ENCODE data around the gene SLC35F3. TPM values are rescaled to one million over a fixed set of nuclear protein-coding genes. Genes with fewer than 3 reads are reported as not detected.
A peak's percentile ranks its signal among the peaks of the same experiment; 100 is the strongest.
"Not testable (repeated sequence)": the region's sequence is repeated elsewhere in the genome, so short reads cannot be mapped to it uniquely, and the experiment has no call there.

The SLC35F3 gene
- total RNA-seq, 6 experiments from 2014 or later: not detected

GRCh38 chr1:234208791-234209190, 304.3 kb downstream of the SLC35F3 start:
- H3K36me3 ChIP-seq: no peaks in the 10 kb centered on the region
- H3K4me3 ChIP-seq: no peak overlapping the region
- no peaks in the 10 kb centered on the region for H3K9me3 ChIP-seq
- 50% methylated on average over 1 of the region's 1 CpG for WGBS (ENCODE audit: insufficient coverage, low coverage, low lambda C conversion rate, missing lambda C conversion rate)
- H3K27ac ChIP-seq: no peak overlapping the region
- no peak for ATAC-seq
- H3K4me1 ChIP-seq: peaks cover 0 to under 1% (median 0%) of the 10 kb centered on the region in 4 donors
- H3K27me3 ChIP-seq: no peaks in the 10 kb centered on the region
- no peak for DNase-seq
- TF ChIP-seq CTCF (IDR thresholded peaks at IDR 0.05) (no peak), POLR2A (IDR thresholded peaks at IDR 0.05) (no peak)
- intact Hi-C loops (cut with DNase I): no loop called here

GRCh38 chr1:234210429-234210828, 306.0 kb downstream of the SLC35F3 start:
- 90% methylated on average over 1 of the region's 1 CpG for WGBS (ENCODE audit: insufficient coverage, low coverage, low lambda C conversion rate, missing lambda C conversion rate)
- H3K4me3 ChIP-seq; DNase-seq; H3K27ac ChIP-seq; intact Hi-C loops (cut with DNase I); H3K27me3 ChIP-seq; H3K9me3 ChIP-seq; H3K36me3 ChIP-seq; ATAC-seq: not testable (repeated sequence)
- peaks cover 0 to 11% (median 0%) of the 10 kb centered on the region in 4 donors for H3K4me1 ChIP-seq

- not testable (repeated sequence) for ATAC-seq, H3K27me3 ChIP-seq
- WGBS (ENCODE audit: insufficient coverage, low coverage, low lambda C conversion rate, missing lambda C conversion rate): 43% methylated on average over 2 of the region's 2 CpGs
These were observed 307.4 kb downstream of the SLC35F3 start for GRCh38 chr1:234211855-234212254.

GRCh38 chr1:234212764-234213657, 308.5 kb downstream of the SLC35F3 start:
- peak; percentile 71 to 81 (median 78) for ATAC-seq
- no peak for DNase-seq
- TF ChIP-seq CTCF (IDR thresholded peaks at IDR 0.05): peak in 3 of 4 donors; percentile 38 to 50 (median 47)
- TF ChIP-seq POLR2A (IDR thresholded peaks at IDR 0.05): no peak
- Histone ChIP-seq H3K36me3 (no peaks in the 10 kb centered on the region), H3K27ac (no peak overlapping the region), H3K27me3 (no peaks in the 10 kb centered on the region), H3K4me3 (no peak overlapping the region), H3K4me1 (peaks cover 0 to 11% (median 0%) of the 10 kb centered on the region in 4 donors), H3K9me3 (no peaks in the 10 kb centered on the region)
- 28% methylated on average over 4 of the region's 4 CpGs for WGBS (ENCODE audit: insufficient coverage, low coverage, low lambda C conversion rate, missing lambda C conversion rate)
- intact Hi-C loops (cut with DNase I): no loop called here

More at GRCh38 chr1:234211855-234212254, 307.4 kb downstream of the SLC35F3 start:
- H3K4me1 ChIP-seq: peaks cover 0 to 11% (median 0%) of the 10 kb centered on the region in 4 donors
- H3K27ac ChIP-seq; H3K36me3 ChIP-seq; intact Hi-C loops (cut with DNase I); H3K4me3 ChIP-seq; DNase-seq; H3K9me3 ChIP-seq: not testable (repeated sequence)

GRCh38 chr1:234213658-234214128, 309.2 kb downstream of the SLC35F3 start:
- intact Hi-C loops (cut with DNase I): no loop called here
- ATAC-seq (peak in 3 of 4 donors; percentile 44 to 53 (median 52)), DNase-seq (no peak)
- Histone ChIP-seq H3K36me3 (no peaks in the 10 kb centered on the region), H3K4me3 (peak overlapping the region in 1 of 3 donors; percentile 31), H3K4me1 (peaks cover 0 to 11% (median 0%) of the 10 kb centered on the region in 4 donors), H3K27ac (no peak overlapping the region), H3K9me3 (no peaks in the 10 kb centered on the region), H3K27me3 (no peaks in the 10 kb centered on the region)
- WGBS (ENCODE audit: insufficient coverage, low coverage, low lambda C conversion rate, missing lambda C conversion rate): 24% methylated on average over 8 of the region's 8 CpGs
- TF ChIP-seq POLR2A (IDR thresholded peaks at IDR 0.05): no peak
- TF ChIP-seq CTCF (IDR thresholded peaks at IDR 0.05): no peak

Measured in right lobe of liver (tissue), 6 donors.